MM.1S (cell line): ENCODE measurements around the gene CFAP65.

ENCODE experiments used
- DNase-seq: peaks from one replicate; pipeline ENCODE4 v3.0.0-alpha.2; 2015
- H2AFZ ChIP-seq: fragments of 300-600 bp; sonication (generic); 2 replicates; pipeline ENCODE4 v1.6.0; 2016; ENCODE audit warnings: antibody characterized with exemption, low read length
- H3F3A ChIP-seq: fragments of 300-600 bp; sonication (generic); 2 replicates; pipeline ENCODE4 v1.6.1; 2016; ENCODE audit warnings: mild to moderate bottlenecking, antibody characterized with exemption, low read length, moderate library complexity, mixed read lengths; ENCODE audit not compliant: insufficient read depth
- H3K27ac ChIP-seq: fragments of 300-600 bp; sonication (generic); 2 replicates; pipeline ENCODE4 v1.5.1; 2016; ENCODE audit warnings: mild to moderate bottlenecking, low read length
- H3K27me3 ChIP-seq: fragments of 300-600 bp; sonication (generic); replicated peaks from 2 replicates; pipeline ENCODE4 v1.6.0; 2016; ENCODE audit warnings: low read length; ENCODE audit not compliant: insufficient read depth
- H3K36me3 ChIP-seq: fragments of 300-600 bp; sonication (generic); replicated peaks from 2 replicates; pipeline ENCODE4 v1.6.1; 2016; ENCODE audit warnings: mild to moderate bottlenecking, low read length, mixed read lengths; ENCODE audit not compliant: insufficient read depth
- H3K4me1 ChIP-seq: fragments of 300-600 bp; sonication (generic); 2 replicates; pipeline ENCODE4 v1.6.1; 2016; ENCODE audit warnings: low read length, mixed read lengths
- H3K4me2 ChIP-seq: fragments of 300-600 bp; sonication (generic); 2 replicates; pipeline ENCODE4 v1.6.0; 2016; ENCODE audit warnings: low read depth, low read length
- H3K4me3 ChIP-seq: fragments of 300-600 bp; sonication (generic); 2 replicates; pipeline ENCODE4 v1.5.1; 2016; ENCODE audit warnings: low read length, mixed read lengths
- H3K79me2 ChIP-seq: fragments of 300-600 bp; sonication (generic); 2 replicates; pipeline ENCODE4 v1.6.1; 2016; ENCODE audit warnings: mixed run types, low read length, mixed read lengths
- H3K9ac ChIP-seq: fragments of 300-600 bp; sonication (generic); 2 replicates; pipeline ENCODE4 v1.6.1; 2016; ENCODE audit warnings: low read length, mixed read lengths
- H3K9me2 ChIP-seq: fragments of 300-600 bp; sonication (generic); replicated peaks from 2 replicates; pipeline ENCODE4 v1.6.1; 2016; ENCODE audit warnings: mild to moderate bottlenecking, low read length, mixed read lengths; ENCODE audit not compliant: insufficient read depth
- H3K9me3 ChIP-seq: fragments of 300-600 bp; sonication (generic); replicated peaks from 2 replicates; pipeline ENCODE4 v1.6.1; 2016; ENCODE audit warnings: mild to moderate bottlenecking, low read length, mixed read lengths; ENCODE audit not compliant: insufficient read depth
- H4K20me1 ChIP-seq: fragments of 300-600 bp; sonication (generic); 2 replicates; pipeline ENCODE4 v1.6.1; 2016; ENCODE audit warnings: mild to moderate bottlenecking, low read length, moderate library complexity, mixed read lengths; ENCODE audit not compliant: insufficient read depth
- CTCF ChIP-seq: fragments of 300-600 bp; sonication (generic); IDR thresholded peaks from 2 replicates; pipeline ENCODE4 v1.5.1; 2016; ENCODE audit warnings: antibody characterized with exemption, low read length, mixed read lengths
- EZH2 ChIP-seq: fragments of 300-600 bp; sonication (generic); optimal IDR thresholded peaks from 2 replicates; pipeline ENCODE3; 2017; ENCODE audit warnings: low read depth, mild to moderate bottlenecking, antibody characterized with exemption, low read length, mixed read lengths
- EZH2phosphoT487 ChIP-seq: fragments of 300-600 bp; sonication (generic); IDR thresholded peaks from 2 replicates; pipeline ENCODE4 v1.6.1; 2018; ENCODE audit warnings: antibody characterized with exemption, low read length

CFAP65 gene

DNA sequence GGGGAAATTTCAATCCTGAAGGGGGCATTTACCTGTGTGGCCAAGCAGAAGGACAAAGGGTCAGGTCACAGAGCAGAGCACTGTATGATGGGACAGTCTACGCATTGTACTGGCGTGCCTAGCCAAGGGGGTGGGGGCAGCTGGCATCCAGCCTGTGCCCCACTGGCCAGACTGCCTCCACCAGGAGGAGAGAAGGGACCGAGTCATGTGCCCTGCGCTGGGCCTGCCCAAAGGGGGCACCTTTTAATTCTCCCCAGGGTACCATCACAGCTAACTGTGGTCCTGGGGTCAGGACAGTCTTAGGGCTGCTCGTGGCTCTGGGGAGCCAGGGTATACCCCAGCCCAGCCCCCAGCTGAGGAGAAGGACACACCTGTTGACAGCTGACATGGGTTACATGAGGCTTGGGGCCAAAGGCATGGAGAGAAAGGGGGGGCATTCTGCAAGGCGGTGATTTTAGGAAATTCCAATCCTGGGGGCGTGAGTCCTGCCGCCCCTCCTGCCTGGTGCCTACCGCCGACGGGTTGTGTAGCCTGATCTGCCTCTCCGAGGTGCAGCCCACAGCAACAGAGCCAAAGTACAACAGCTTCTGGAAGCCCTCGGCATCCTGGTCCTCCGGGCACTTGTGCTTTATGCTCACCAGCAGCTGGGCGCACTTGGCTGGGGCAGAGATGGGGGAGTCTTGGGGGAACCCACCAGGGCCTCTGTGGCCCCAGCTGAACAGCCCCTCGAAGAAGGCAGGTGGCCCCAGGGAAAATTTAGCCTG lies 11.0 kb downstream of the CFAP65 start:
- TF ChIP-seq EZH2 = no peak
- TF ChIP-seq EZH2phosphoT487 = no peak
- no peak for TF ChIP-seq CTCF
- H3K4me1 ChIP-seq = no peaks in the 10 kb centered on the region
- DNase-seq = no peak
- H3K9me2 ChIP-seq = no peaks in the 10 kb centered on the region
- no peak overlapping the region for H3K27ac ChIP-seq
- H3F3A ChIP-seq = no peaks in the 10 kb centered on the region
- H3K9me3 ChIP-seq = no peaks in the 10 kb centered on the region
- H3K27me3 ChIP-seq = peaks cover 86% of the 10 kb centered on the region
- no peaks in the 10 kb centered on the region for H3K36me3 ChIP-seq
- no peak overlapping the region for H2AFZ ChIP-seq
- no peaks in the 10 kb centered on the region for H3K79me2 ChIP-seq
- H3K9ac ChIP-seq = no peak overlapping the region
- H3K4me2 ChIP-seq = no peak overlapping the region
- H3K4me3 ChIP-seq = no peak overlapping the region
- H4K20me1 ChIP-seq = no peaks in the 10 kb centered on the region

- H3K36me3 ChIP-seq = no peaks in the 10 kb centered on the region
- no peaks in the 10 kb centered on the region for H4K20me1 ChIP-seq
- DNase-seq = peak; percentile 65
- H3K9me3 ChIP-seq = no peaks in the 10 kb centered on the region
- TF ChIP-seq EZH2 (no peak), CTCF (peak; percentile 95)
- H3K9ac ChIP-seq = no peak overlapping the region
- H3K79me2 ChIP-seq = no peaks in the 10 kb centered on the region
- H3K4me3 ChIP-seq = no peak overlapping the region
- H3K9me2 ChIP-seq = no peaks in the 10 kb centered on the region
- H3F3A ChIP-seq = no peaks in the 10 kb centered on the region
- H3K4me2 ChIP-seq = no peak overlapping the region
- H3K27me3 ChIP-seq = peaks cover 86% of the 10 kb centered on the region
- H3K27ac ChIP-seq = no peak overlapping the region
- H2AFZ ChIP-seq = no peak overlapping the region
- no peaks in the 10 kb centered on the region for H3K4me1 ChIP-seq
Measured at GRCh38 chr2:219029829-219030165, 11.5 kb downstream of the CFAP65 start.

DNA sequence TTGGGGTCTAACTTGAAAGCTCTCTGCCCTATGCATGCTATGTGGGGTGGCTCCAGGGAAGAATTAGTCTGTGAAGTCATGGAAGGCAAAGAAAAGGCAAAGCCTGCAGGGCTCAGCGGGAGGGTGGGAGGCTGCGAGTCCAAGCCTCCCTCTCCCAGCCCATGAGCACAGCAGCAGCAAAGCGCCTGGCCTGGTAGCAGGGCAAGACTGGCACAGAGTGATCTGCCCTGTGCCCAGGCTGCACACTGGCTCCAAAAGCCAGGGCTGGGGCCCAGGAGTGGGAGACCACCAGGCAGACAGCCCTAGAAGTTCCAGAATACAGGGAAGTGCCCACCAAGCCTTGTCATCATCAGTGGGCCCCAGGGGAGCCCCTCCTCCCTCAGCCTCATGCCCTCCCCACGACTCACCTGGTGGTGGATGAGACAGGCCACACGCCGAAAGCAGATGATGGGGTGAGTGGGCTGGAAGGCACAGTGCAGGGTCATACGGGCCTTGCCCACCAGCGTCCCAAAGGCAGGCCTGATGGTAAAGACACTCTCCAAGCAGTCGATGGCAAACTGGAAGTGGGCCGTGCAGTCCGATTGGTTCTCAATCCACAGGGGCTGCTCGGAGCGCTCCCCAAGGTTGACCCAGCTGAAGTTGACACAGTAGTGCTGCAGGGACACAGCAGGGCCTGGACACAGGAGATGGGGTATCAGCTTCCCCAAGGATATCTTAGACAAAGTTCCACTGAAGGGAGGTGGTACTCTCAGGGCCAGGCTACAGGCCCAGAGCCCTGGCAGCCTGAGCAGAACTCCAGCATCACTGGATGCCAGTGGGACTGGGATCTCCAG lies 12.1 kb downstream of the CFAP65 start:
- Histone ChIP-seq H3K36me3 (no peaks in the 10 kb centered on the region), H3F3A (no peaks in the 10 kb centered on the region), H3K27ac (no peak overlapping the region), H3K27me3 (peaks cover 85% of the 10 kb centered on the region), H3K4me2 (no peak overlapping the region), H3K9ac (no peak overlapping the region), H3K9me3 (no peaks in the 10 kb centered on the region), H3K4me3 (no peak overlapping the region), H3K9me2 (no peaks in the 10 kb centered on the region), H4K20me1 (no peaks in the 10 kb centered on the region), H3K79me2 (no peaks in the 10 kb centered on the region), H3K4me1 (no peaks in the 10 kb centered on the region), H2AFZ (no peak overlapping the region)
- no peak for DNase-seq
- TF ChIP-seq EZH2phosphoT487 (no peak), CTCF (no peak), EZH2 (no peak)
